Posterior vena cava (tissue), 2 donors: ENCODE data around the gene CYP2U1. TPM values are rescaled to one million over a fixed set of nuclear protein-coding genes. Genes with fewer than 3 reads are reported as not detected.

ENCODE experiments used
- DNase-seq: peaks from one replicate; pipeline ENCODE4 v3.0.0-alpha.2; 2020; ENCODE audit warnings: low spot score
- intact Hi-C, 2 donors: fragments of 100-400 bp; cut with DNase I; formaldehyde crosslinking; loops; one replicate each; pipeline versions ENCODE4 v1.14.1 to v1.14.2; 2022 to 2023
- total RNA-seq, 2 donors: library from RNA; stranded (reverse); fragmentation: NEBNext Ultra II Directional; extraction: Animal tissue kit (Norgen Biotek cat#: 25700); gene quantifications; one replicate each; pipeline ENCODE4 v1.2.1, GENCODE V29; 2021
- donor health status: DM: yes; HTN: yes; CAD: no.
- donor health status: DM: yes; HTN: yes; CAD: no.

Gene CYP2U1
- total RNA-seq, 2 donors from 2014 or later, result 12.2 to 13.2 TPM

- no peak for DNase-seq
- intact Hi-C loops, result no loop called here
Measured at GRCh38 chr4:107970063-107970798, 38.9 kb downstream of the CYP2U1 start.

- intact Hi-C loops, result no loop called here
- DNase-seq, result no peak
Measured at GRCh38 chr4:107972605-107973004, 41.3 kb downstream of the CYP2U1 start.

GRCh38 chr4:107974523-107974922 lies 43.2 kb downstream of the CYP2U1 start:
- no peak for DNase-seq

GRCh38 chr4:107977482-107977881 lies 46.1 kb downstream of the CYP2U1 start:
- DNase-seq, result no peak
- intact Hi-C loops, result no loop called here

More at GRCh38 chr4:107974523-107974922, 43.2 kb downstream of the CYP2U1 start:
- intact Hi-C loops, result no loop called here

- intact Hi-C loops, result no loop called here
Measured at GRCh38 chr4:107977966-107978705, 46.8 kb downstream of the CYP2U1 start.

GRCh38 chr4:107978716-107979451 lies 47.5 kb downstream of the CYP2U1 start:
- intact Hi-C loops, result no loop called here
- no peak for DNase-seq

More at GRCh38 chr4:107977966-107978705, 46.8 kb downstream of the CYP2U1 start:
- no peak for DNase-seq

- intact Hi-C loops, result loop anchor here in 1 of 2 donors (10.0 kb wide), 1 partner anchor 53 kb away; the partner anchor contains the start of gene CYP2U1
Measured at GRCh38 chr4:107987916-107988762, 56.8 kb downstream of the CYP2U1 start.

GRCh38 chr4:107988763-107989035 lies 57.4 kb downstream of the CYP2U1 start:
- intact Hi-C loops, result loop anchor here in 1 of 2 donors (10.0 kb wide), 1 partner anchor 54 kb away; the partner anchor contains the start of gene CYP2U1
- no peak for DNase-seq

More at GRCh38 chr4:107987916-107988762, 56.8 kb downstream of the CYP2U1 start:
- DNase-seq, result no peak

GRCh38 chr4:107989162-107989536 lies 57.8 kb downstream of the CYP2U1 start:
- DNase-seq, result no peak
- intact Hi-C loops, result loop anchor here in 1 of 2 donors (10.0 kb wide), 1 partner anchor 54 kb away; the partner anchor contains the start of gene CYP2U1

- DNase-seq, result peak; percentile 97
- intact Hi-C loops, result loop anchor here in 1 of 2 donors (10.0 kb wide), 1 partner anchor 55 kb away; the partner anchor contains the start of gene CYP2U1
Measured at GRCh38 chr4:107989537-107990386, 58.4 kb downstream of the CYP2U1 start, which contains the start of gene HADH. TSS of gene HADH (plus strand) at chr4:107989889. CDS start at chr4:107989933, 44 bp downstream.

- intact Hi-C loops, result no loop called here
Measured at GRCh38 chr4:107991945-107992630, 60.7 kb downstream of the CYP2U1 start.

GRCh38 chr4:107993969-107994368 lies 62.6 kb downstream of the CYP2U1 start:
- no peak for DNase-seq
- intact Hi-C loops, result no loop called here

More at GRCh38 chr4:107991945-107992630, 60.7 kb downstream of the CYP2U1 start:
- DNase-seq, result no peak

GRCh38 chr4:107994894-107995293 lies 63.5 kb downstream of the CYP2U1 start:
- DNase-seq, result no peak
- intact Hi-C loops, result no loop called here

- no peak for DNase-seq
- intact Hi-C loops, result no loop called here
Measured at GRCh38 chr4:107996949-107997788, 65.8 kb downstream of the CYP2U1 start.

GRCh38 chr4:107997794-107998193 lies 66.4 kb downstream of the CYP2U1 start:
- intact Hi-C loops, result no loop called here
- DNase-seq, result no peak

- intact Hi-C loops, result no loop called here
- no peak for DNase-seq
Measured at GRCh38 chr4:107999932-108000539, 68.7 kb downstream of the CYP2U1 start.
